BE2C (cell line): ENCODE results near the gene INTS4.

Experiments used
- DNase-seq: peaks from one replicate; pipeline ENCODE4 v3.0.0-alpha.2; 2020
- H3K27me3 ChIP-seq: fragments of 250-450 bp; sonication (Bioruptor Pico); 2 replicates; pipeline ENCODE4 v1.5.1; 2020; ENCODE audit warnings: mild to moderate bottlenecking
- H3K36me3 ChIP-seq: fragments of 250-450 bp; sonication (Bioruptor Pico); 2 replicates; pipeline ENCODE4 v1.5.1; 2020; ENCODE audit warnings: mild to moderate bottlenecking
- H3K4me1 ChIP-seq: fragments of 250-450 bp; sonication (Bioruptor Pico); 2 replicates; pipeline ENCODE4 v1.5.1; 2020
- H3K4me3 ChIP-seq: 2 replicates; pipeline ENCODE4 v1.5.1; 2011; ENCODE audit warnings: low read depth, low read length
- H3K9me3 ChIP-seq: fragments of 250-450 bp; sonication (Bioruptor Pico); 2 replicates; pipeline ENCODE4 v1.5.1; 2020
- TF ChIP-seq, protein P1 (sequence below): IDR thresholded peaks from 2 replicates; pipeline ENCODE4 v1.5.1; 2012; ENCODE audit warnings: mild to moderate bottlenecking, low read depth, low read length

Gene INTS4

DNA sequence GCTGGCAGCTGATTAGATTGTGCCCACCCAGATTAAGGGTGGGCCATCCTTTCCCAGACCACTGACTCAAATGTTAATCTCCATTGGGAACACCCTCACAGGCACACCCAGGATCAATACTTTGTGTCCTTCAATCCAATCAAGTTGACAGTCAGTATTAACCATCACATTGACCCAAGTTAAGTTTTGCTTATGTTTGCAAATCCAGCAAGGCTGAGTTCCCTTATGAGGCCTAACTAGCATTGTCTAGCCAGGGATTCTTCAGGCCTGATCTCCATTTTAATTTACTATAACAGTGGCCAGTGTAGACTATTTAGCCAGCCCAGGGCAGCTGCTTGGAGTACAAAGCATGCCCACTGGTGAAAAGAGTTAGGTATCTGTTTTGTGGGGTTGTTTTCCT, 30.9 kb upstream of the INTS4 start:
- H3K4me3 ChIP-seq, result no peak overlapping the region
- TF ChIP-seq, protein P1, sequence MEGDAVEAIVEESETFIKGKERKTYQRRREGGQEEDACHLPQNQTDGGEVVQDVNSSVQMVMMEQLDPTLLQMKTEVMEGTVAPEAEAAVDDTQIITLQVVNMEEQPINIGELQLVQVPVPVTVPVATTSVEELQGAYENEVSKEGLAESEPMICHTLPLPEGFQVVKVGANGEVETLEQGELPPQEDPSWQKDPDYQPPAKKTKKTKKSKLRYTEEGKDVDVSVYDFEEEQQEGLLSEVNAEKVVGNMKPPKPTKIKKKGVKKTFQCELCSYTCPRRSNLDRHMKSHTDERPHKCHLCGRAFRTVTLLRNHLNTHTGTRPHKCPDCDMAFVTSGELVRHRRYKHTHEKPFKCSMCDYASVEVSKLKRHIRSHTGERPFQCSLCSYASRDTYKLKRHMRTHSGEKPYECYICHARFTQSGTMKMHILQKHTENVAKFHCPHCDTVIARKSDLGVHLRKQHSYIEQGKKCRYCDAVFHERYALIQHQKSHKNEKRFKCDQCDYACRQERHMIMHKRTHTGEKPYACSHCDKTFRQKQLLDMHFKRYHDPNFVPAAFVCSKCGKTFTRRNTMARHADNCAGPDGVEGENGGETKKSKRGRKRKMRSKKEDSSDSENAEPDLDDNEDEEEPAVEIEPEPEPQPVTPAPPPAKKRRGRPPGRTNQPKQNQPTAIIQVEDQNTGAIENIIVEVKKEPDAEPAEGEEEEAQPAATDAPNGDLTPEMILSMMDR, result no peak
- H3K36me3 ChIP-seq, result no peaks in the 10 kb centered on the region
- H3K27me3 ChIP-seq, result no peaks in the 10 kb centered on the region
- no peaks in the 10 kb centered on the region for H3K9me3 ChIP-seq
- H3K4me1 ChIP-seq, result peaks cover 5% of the 10 kb centered on the region
- no peak for DNase-seq

DNA sequence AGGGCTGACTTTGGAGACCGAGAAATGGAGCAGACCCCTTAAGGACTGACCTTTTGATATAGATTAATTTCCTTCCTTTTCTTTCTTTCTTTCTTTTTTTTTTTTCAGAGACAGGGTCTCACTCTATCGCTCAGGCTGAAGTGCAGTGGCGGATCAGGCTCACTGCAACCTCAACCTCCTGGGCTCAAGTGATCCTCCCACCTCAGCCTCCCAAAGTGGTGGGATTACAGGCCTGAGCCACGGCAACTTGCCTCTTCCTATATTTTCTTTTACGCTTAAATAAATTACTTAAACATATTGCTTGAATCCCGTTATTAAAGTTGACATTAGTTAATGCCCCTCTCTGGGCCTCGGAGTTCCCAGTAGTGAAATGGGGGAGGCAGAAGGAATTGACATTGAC, 29.0 kb upstream of the INTS4 start:
- no peak overlapping the region for H3K4me3 ChIP-seq
- TF ChIP-seq, protein P1, result no peak
- H3K4me1 ChIP-seq, result no peaks in the 10 kb centered on the region
- no peaks in the 10 kb centered on the region for H3K9me3 ChIP-seq
- H3K27me3 ChIP-seq, result no peaks in the 10 kb centered on the region
- H3K36me3 ChIP-seq, result no peaks in the 10 kb centered on the region
- no peak for DNase-seq

DNA sequence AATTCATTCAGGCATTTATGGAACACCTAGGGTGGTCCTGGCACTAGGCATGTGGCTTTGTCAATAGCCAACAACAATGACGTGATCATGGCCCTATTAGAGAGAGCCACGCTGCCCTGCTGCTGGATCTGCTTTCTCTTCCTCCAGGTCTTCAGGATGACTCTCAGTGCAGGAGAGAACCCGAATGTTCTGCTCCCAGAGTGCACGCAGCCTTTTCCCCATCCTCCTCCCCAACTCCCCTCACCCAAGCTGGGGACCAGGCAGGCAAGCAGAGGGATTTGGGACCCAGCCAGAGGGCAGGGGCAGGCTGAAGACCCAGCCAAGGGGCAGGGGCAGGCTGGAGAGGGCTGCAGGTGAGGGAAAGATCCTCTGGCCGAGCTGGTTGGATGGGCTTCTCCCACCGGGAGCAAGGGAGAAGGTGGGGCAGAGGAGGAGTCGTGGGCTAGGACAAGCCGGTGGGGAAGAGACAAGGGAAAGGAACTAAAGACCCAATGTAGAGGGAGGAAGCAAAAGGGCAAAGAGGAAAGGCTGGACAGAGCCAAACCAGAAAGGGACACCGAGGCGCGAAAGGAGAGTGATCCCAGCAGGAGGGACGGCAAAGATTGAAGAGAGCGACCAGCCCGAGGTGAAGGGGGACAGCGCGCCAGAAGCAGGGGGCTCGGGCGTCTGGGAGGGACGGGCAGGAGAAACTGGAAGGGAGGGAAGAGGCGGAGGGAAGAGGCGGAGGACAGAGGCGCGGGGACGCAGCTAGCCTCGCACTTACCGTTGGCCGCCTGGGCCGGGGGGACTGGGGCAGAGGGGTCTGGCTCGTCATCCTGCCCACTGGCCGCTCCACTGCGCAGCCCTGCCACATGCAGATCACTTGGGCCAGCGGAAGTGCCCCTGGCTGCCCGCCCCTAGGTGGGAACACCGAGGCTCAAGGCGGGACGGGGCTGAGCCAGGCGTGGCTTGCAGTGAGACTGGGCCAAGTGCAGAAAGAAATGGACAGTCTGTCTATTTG, 28.2 kb upstream of the INTS4 start, which contains the start of gene KCTD14:
Gene KCTD14 (minus strand): TSS at position 880 of the 1,000 bp plus-strand sequence. CDS start 27 bp downstream, at position 853.
- no peak within 1 kb of the TSS for H3K4me3 ChIP-seq
- DNase-seq, result no peak
- no peaks in the 10 kb centered on the region for H3K27me3 ChIP-seq
- no peaks in the 10 kb centered on the region for H3K4me1 ChIP-seq
- H3K9me3 ChIP-seq, result no peaks in the 10 kb centered on the region
- no peaks in the 10 kb centered on the region for H3K36me3 ChIP-seq
- TF ChIP-seq, protein P1, result no peak

DNA sequence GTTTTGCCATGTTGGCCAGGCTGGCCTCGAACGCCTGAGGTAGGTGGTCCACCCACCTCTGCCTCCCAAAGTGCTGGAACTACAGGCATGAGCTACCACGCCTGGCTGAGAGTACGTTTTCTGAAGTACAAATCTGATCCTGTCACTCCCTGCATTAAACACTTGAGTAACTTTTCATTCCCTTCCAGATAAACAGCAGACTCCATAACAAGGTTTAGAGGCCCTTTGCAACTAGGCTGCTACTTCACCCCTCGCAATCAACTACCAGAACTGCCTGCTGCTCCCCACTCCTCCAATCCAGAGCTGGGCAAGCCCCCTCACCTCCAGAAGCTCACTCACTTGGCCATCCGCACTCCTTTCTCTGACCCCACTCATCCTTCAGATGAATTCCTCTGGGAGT, 27.1 kb upstream of the INTS4 start:
- no peaks in the 10 kb centered on the region for H3K27me3 ChIP-seq
- no peak overlapping the region for H3K4me3 ChIP-seq
- no peaks in the 10 kb centered on the region for H3K4me1 ChIP-seq
- DNase-seq, result no peak
- no peaks in the 10 kb centered on the region for H3K9me3 ChIP-seq
- H3K36me3 ChIP-seq, result no peaks in the 10 kb centered on the region
- TF ChIP-seq, protein P1, result no peak

DNA sequence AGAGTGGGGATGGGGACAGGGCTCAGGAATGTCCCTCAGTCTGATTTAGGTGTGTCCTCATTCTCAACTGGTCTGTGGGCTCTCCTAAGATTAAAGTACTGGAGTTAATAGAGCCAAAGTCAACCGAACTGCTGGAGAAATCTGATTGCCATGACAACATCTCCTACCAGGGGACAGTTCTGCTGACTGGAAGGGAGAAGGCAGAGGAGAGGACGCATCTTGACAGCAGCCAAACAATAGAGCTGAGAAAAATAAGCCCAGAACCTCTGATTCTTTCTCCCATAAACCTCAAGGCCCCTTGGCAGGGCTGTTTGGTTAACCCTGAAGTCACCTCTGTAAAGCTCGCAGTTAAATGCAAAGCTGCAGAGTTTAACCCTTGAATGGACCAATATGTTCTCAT, 25.8 kb upstream of the INTS4 start:
- no peaks in the 10 kb centered on the region for H3K36me3 ChIP-seq
- no peaks in the 10 kb centered on the region for H3K4me1 ChIP-seq
- DNase-seq, result no peak
- H3K4me3 ChIP-seq, result no peak overlapping the region
- H3K9me3 ChIP-seq, result no peaks in the 10 kb centered on the region; the same call in 1 of the 2 replicates
- TF ChIP-seq, protein P1, result no peak
- H3K27me3 ChIP-seq, result no peaks in the 10 kb centered on the region

DNA sequence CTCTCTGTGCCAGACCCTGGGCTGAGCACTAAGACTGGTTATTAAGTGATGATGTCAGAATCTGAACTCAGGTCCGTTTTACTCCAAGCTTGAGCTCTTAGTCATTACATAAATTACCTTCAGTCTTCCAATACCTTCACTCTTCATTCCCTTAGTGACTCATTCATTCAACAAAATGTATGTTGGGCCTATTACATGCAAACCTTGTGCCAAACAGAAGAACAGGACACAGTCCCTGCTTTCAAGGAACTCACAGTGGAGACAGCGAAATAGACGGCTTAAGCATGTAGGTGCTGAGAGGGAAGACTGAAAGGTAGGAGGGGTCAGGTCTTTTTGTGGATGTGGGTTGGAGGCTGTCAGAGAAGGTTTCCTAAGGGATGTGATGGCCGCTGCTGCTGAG, 25.3 kb upstream of the INTS4 start:
- TF ChIP-seq, protein P1, result no peak
- DNase-seq, result no peak
- no peaks in the 10 kb centered on the region for H3K4me1 ChIP-seq
- no peaks in the 10 kb centered on the region for H3K27me3 ChIP-seq
- H3K4me3 ChIP-seq, result no peak overlapping the region
- no peaks in the 10 kb centered on the region for H3K36me3 ChIP-seq
- no peaks in the 10 kb centered on the region; the same call in 1 of the 2 replicates for H3K9me3 ChIP-seq
